ENCODE results near the gene MRPL40.

- no peak for TF ChIP-seq CTCF (IDR thresholded peaks at IDR 0.05)
- no peak for TF ChIP-seq POLR2A (IDR thresholded peaks at IDR 0.05)
Measured at GRCh38 chr22:19440411-19441195, 8.3 kb downstream of the MRPL40 start.

Measured in thyroid gland (tissue), 4 donors.